GM18519 (cell line): Measurements from ENCODE around the gene AVL9.
"Not testable (repeated sequence)": the region's sequence is repeated elsewhere in the genome, so short reads cannot be mapped to it uniquely, and the experiment has no call there.

ENCODE experiments used
- ATAC-seq: cut with Tn5 transposase; IDR thresholded peaks from one replicate; pipeline ENCODE4 v1.9.1; 2021; ENCODE audit warnings: mild to moderate bottlenecking, moderate library complexity; ENCODE audit not compliant: unreplicated experiment, low FRiP score

The AVL9 gene

DNA sequence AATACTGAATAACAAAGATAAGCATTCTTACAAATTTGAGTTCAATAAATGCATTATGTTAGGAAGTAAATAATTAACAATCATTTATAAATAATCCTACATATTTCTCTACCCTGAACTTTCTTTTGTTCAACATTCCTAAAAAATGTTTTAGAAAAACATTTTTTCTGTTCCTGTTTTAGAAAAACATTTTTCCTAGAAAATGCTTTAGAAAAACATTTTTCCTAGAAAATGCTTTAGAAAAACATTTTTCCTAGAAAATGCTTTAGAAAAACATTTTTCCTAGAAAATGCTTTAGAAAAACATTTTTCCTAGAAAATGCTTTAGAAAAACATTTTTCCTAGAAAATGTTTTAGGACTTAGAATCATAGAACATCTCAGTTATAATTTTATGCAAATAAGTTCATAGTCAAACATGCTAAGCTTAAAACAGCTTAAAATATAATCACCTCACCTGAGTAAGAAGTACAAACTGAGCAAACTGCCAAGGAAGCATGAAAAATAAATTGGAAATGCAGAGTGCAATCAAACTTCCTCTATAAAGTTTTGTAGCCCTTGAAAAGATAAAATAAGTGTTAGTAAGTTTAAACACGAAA is 139.6 kb downstream of the AVL9 start:
- ATAC-seq: not testable (repeated sequence)

DNA sequence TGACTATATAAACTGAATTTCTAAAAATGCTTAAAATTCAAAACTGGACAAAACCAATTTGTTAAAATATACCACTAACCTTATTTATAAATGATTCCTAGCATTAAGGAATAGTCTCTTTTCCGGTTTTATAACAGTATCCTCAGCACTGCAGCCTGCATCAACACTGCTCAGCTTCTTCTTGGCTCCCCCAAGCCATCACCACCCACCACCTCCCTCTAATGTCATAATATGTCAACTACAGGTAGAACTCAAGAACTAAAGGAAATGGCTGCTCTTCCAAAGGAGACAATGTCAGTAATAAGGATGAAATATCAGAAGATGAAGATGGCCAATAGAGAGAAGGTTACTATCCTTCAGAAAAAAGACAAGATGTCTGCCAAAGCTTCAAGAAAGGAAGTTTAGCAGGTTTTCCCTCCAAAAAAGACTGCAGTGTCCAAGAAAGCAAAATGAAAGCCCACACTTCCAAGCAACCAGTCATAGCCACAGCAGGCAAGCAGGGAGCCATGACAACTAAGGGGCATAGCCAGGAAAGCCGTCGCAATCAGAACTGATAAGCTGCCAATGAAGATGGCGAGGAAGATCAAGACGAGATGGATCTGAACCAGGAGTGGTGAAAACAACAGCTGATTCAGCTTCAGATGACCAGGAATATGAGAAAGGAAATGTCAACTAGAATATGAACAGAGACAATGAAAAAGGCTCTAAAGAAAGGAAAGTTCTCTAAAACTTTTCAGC is 141.6 kb downstream of the AVL9 start:
- ATAC-seq: not testable (repeated sequence)

DNA sequence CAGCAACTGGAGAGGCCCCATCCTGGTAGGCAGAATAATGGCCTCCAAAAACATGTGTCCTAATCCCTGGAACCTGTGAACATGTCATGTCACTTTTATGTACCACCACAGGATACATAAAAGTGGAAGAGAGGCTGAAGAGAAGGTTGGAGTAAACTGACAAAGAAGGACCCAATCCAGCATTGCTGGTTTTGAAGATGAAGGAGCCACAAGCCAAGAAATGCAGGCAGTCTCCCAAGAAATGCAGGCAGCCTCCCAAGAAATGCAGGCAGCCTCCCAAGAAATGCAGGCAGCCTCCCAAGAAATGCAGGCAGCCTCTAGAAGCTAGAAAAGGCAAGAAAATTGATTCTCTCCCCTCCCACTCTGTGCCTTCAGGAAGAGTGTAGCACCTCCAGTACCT is 142.3 kb downstream of the AVL9 start:
- ATAC-seq: not testable (repeated sequence)
